Mucosa of descending colon (tissue), 3 donors: ENCODE results near the gene TOM1. TPM values are rescaled to one million over a fixed set of nuclear protein-coding genes. Genes with fewer than 3 reads are reported as not detected.

Experiments
- ATAC-seq: fragments of 200-7000 bp; cut with Tn5 transposase; one replicate; pipeline ENCODE4 v1.9.1; 2020; ENCODE audit warnings: mild to moderate bottlenecking, moderate library complexity
- DNase-seq, 3 donors: peaks; one replicate each; pipeline ENCODE4 v3.0.0-alpha.2; 2020
- H3K36me3 ChIP-seq: fragments of 200-600 bp; one replicate; pipeline ENCODE4 v1.8.0; 2021; ENCODE audit warnings: low read depth, mild to moderate bottlenecking
- H3K4me1 ChIP-seq: fragments of 200-600 bp; one replicate; pipeline ENCODE4 v1.8.0; 2021; ENCODE audit warnings: low read depth, mild to moderate bottlenecking
- H3K4me3 ChIP-seq: fragments of 200-600 bp; one replicate; pipeline ENCODE4 v1.8.0; 2021; ENCODE audit warnings: mild to moderate bottlenecking
- H3K9me3 ChIP-seq: fragments of 200-600 bp; one replicate; pipeline ENCODE4 v1.8.0; 2021; ENCODE audit warnings: mild to moderate bottlenecking
- CTCF ChIP-seq: fragments of 200-600 bp; IDR thresholded peaks from one replicate; pipeline ENCODE4 v1.8.0; 2022; ENCODE audit warnings: antibody characterized with exemption, mild to moderate bottlenecking
- intact Hi-C, 2 donors: fragments of 100-400 bp; cut with DNase I in 1 of 2; cut with micrococcal nuclease in 1 of 2; formaldehyde crosslinking; loops; one replicate each; pipeline versions ENCODE4 v1.11.0 to v1.11.1; 2022; cut with DNase I, micrococcal nuclease
- total RNA-seq, 3 donors: library from RNA; stranded (reverse); fragmentation: NEBNext Ultra II Directional in 2 of 3; extraction: Animal tissue kit (Norgen Biotek cat#: 25700) in 2 of 3; gene quantifications; one replicate each; pipeline versions ENCODE4 v1.2.1 to v1.2.4, GENCODE V29; 2021 to 2023
- donor health status: DM: no; HTN: no; CAD: no; lungs with moderate emphysema.
- donor health status: DM: no; HTN: no; CAD: no.
- donor health status: DM: no; HTN: yes; CAD: no.

TOM1 gene
- total RNA-seq, 3 donors from 2014 or later = 59.8 to 74.7 (median 60.2) TPM

- Histone ChIP-seq H3K4me3 (peak overlapping the region; percentile 88), H3K9me3 (no peaks in the 10 kb centered on the region), H3K36me3 (no peaks in the 10 kb centered on the region), H3K4me1 (peaks cover 7% of the 10 kb centered on the region)
- intact Hi-C loops = no loop called here
- DNase-seq (peak in 2 of 3 donors; percentile 25 to 41), ATAC-seq (no peak)
- TF ChIP-seq CTCF = no peak
These were observed 41.3 kb upstream of the TOM1 start for GRCh38 chr22:35258191-35258988.

GRCh38 chr22:35264986-35265385, 34.7 kb upstream of the TOM1 start:
- ATAC-seq (no peak), DNase-seq (no peak)
- H3K4me3 ChIP-seq = no peak overlapping the region
- intact Hi-C loops = no loop called here
- no peaks in the 10 kb centered on the region for H3K9me3 ChIP-seq
- H3K4me1 ChIP-seq = peaks cover 5% of the 10 kb centered on the region
- no peaks in the 10 kb centered on the region for H3K36me3 ChIP-seq
- TF ChIP-seq CTCF = no peak

GRCh38 chr22:35266277-35266676, 33.4 kb upstream of the TOM1 start:
- TF ChIP-seq CTCF = no peak
- Histone ChIP-seq H3K36me3 (no peaks in the 10 kb centered on the region), H3K4me1 (peaks cover 5% of the 10 kb centered on the region), H3K9me3 (no peaks in the 10 kb centered on the region), H3K4me3 (no peak overlapping the region)
- peak; percentile 93 for ATAC-seq
- no peak for DNase-seq
- intact Hi-C loops = no loop called here

GRCh38 chr22:35269630-35270029, 30.1 kb upstream of the TOM1 start:
- Histone ChIP-seq H3K4me1 (peaks cover 5% of the 10 kb centered on the region), H3K4me3 (no peak overlapping the region), H3K36me3 (no peaks in the 10 kb centered on the region), H3K9me3 (no peaks in the 10 kb centered on the region)
- ATAC-seq (peak; percentile 35), DNase-seq (no peak)
- intact Hi-C loops = no loop called here
- no peak for TF ChIP-seq CTCF

- Histone ChIP-seq H3K9me3 (no peaks in the 10 kb centered on the region), H3K4me3 (no peak overlapping the region), H3K36me3 (no peaks in the 10 kb centered on the region), H3K4me1 (no peaks in the 10 kb centered on the region)
- ATAC-seq (no peak), DNase-seq (no peak)
- no peak for TF ChIP-seq CTCF
- intact Hi-C loops = no loop called here
These were observed 25.4 kb upstream of the TOM1 start for GRCh38 chr22:35274154-35274871.
